NCI-H2171 treated with DMSO at 0.1 percent for 48 hours (cell line): Measurements from ENCODE around the gene YIPF1.

Experiments
- DNase-seq: peaks from one replicate; lab custom pipeline; 2025; lab: John Stamatoyannopoulos, UW

The YIPF1 gene

DNA sequence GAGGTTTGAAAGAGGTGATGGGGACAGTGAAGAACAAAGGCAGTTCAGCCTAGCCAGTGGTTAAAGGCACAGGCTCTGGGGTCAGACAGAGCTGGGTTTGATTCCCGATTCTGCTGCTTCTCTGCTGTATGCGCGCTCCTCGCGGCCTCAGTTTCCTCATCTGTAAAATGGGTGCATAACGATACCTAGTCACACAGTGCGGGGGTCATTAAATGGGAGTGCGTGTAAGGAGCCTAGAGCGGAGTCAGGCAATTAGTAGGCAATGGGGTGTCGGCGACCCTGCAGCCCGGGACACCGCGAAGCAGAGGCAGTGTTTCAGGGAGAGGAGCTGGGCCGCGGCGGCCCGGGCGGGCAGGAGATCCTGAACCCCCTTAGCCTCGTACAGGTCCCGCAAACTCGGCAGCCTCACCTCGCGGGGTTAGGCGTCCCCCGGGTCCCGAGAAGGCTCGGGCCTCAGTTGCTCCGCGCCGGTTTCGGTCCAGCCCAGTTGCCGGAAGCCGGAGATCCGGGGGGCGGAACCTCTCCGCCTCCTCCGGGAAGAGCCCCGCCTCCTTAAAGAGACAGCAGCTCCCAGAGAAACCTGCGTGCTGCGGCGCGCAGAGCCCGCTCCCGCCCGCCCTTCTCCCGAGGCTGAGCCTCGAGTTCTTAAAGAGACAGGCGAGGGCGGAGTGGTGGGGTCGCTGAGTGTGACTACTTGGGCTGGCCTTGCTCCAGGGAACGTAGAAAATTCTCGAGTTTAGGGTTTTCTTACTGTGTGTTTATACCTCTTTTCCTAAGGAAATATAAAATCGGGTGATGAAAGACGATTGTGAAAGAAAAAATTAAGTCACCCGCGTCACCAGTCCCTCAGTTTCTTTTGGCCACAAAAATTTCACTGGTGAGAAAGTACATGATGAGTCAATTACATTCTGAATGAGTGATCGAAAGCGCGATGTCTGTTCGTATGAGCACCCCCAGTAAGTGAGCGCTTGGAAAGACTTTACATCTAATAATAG lies at the start of gene YIPF1:
Gene YIPF1, minus strand, starts transcription at position 494 of the 995 bp plus-strand sequence. CDS start 860 bp downstream, outside the sequence.
- DNase-seq, result peak; percentile 83

DNA sequence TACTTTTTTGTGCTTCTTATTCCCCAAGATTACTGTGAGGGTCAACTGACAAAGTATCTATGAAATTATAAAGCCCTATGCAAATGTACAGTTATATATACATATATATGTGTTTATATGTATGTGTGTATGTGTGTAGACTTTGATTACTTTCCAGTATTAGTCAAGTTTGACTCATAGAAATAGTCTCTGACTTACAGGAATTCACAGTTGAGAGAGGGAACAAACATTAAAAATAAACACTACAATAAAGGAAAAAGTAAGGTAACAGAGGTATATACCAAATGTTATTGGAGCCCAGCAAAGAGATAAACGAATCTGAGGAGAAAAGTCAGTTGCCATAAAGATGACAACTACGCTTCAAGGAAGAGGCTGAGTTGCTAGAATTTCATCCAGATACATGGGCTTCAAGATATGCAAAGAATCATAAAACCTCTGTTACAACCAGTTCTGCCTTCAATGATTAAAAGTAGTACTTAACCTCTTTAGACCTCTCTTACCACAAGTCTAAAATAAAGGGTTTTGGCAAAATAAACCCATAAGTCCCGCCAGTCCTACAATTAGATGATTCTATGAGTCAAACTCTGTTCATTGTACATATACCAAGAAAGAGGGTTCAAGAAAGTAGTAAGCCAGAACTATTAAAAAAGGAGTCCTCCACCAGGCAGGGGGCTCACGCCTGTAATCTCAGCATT lies 48.7 kb upstream of the YIPF1 start:
- DNase-seq, result no peak

DNA sequence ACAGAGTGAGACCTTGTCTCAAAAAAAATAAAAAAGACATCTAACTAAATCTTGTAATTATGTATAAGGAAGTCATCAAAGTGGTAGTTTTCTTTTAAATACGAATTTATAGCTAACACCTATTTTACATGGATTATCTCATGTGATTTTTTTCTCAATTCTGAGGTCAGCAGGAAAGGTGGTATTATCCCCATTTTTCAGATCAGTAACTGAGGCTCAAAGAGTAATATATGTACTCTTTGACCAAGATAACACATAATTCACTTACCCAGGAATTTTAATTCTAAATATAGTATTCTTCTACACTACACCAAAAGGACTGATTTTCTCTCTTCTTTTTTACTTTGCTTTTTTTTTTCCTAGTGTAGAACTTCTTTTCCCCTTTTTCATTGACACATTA lies 46.8 kb upstream of the YIPF1 start:
- DNase-seq, result no peak

DNA sequence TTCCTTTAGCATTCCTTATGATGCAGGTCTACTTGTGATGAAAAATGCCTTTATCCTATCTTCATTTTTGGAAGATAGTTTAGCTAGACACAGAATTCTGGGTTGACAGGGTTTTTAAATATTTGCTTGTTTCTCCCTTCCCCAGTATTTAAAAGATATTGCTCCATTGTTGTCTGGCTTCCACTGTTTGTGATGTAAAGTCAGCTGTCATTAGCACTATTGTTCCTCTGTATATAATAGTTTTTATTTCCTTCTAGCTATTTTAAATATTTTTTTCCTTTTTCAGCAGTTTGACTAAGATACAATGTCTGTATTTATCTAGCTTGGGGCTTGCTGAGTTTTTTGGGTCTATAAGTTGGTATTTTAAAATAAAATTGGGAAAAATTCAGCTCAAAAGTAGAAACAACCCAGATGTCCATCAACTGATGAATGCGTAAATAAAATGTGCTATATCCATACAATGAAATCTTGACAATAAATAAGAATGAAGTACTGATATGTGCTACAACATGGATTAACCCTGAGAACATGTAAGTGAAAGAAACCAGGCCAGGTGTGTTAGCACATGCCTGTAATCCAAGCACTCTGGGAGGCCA lies 44.7 kb upstream of the YIPF1 start:
- DNase-seq, result peak; percentile 10

DNA sequence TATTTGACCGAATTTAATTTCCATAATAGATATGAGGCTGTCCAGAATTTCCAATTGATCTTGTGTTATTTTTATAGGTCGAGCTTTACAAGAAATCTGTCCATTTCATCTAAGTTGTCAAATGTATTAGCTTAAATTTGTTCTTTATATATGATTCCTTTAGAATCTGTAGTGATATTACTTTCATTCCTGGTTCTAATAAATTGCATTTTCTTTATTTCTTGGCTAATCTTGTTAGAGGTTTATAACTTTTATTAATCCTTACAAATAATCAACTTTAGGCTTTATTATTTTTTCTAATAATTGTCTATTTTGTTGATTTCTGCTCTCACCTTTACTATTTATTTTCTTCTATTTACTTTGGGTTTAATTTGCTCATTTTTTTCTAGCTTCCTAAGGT lies 41.9 kb upstream of the YIPF1 start:
- no peak for DNase-seq

DNA sequence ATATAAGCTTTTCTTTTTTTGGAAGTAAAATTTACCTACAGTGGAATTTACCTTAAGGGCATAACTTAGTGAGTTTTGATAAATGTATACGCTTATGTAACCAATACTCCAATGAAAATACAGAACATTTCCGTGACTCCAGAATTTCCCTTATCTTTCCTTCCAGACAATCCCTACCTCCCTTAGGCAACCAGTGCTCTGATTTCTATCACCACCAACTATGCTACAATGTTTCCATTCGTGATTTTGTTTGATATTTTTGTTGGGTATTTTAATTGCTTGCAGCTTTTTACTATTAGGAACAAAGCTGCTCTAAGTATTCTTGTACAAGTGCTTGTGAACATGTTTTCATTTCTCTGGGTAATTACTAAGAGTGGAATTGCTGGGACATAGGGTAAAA lies 41.3 kb upstream of the YIPF1 start:
- no peak for DNase-seq

DNA sequence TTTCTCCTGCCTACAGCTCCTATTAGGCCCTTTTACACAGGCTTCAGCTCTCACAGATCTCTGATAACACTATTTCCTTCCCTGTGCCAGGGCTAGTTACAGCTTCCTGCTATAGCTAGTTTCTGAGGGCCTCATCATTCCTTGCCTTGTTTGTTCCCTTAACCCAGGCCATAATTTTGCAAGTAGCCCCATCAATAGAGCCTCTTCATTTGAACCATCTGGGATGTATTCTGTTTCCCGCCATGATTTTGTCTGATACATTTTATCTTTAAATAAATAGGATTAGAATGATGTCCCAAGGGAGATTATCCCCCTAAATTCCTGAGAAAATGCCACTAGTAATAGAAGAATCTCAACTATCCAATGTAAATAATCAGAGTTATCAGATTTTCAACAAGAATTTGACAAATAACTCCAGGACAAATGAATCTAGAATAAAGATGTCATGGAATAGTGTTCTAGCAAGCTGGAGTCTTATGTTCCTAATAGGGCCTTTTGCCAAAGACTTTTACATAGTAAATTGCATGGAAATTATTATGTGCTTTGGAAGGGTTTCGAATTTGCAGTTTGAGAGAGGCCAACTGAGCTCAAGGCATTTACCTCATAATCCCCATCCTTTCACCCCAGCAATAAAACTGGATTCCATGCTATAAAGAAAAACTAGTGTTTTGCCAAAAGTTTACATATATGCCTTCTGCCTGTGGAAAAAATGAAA lies 39.8 kb upstream of the YIPF1 start:
- no peak for DNase-seq

DNA sequence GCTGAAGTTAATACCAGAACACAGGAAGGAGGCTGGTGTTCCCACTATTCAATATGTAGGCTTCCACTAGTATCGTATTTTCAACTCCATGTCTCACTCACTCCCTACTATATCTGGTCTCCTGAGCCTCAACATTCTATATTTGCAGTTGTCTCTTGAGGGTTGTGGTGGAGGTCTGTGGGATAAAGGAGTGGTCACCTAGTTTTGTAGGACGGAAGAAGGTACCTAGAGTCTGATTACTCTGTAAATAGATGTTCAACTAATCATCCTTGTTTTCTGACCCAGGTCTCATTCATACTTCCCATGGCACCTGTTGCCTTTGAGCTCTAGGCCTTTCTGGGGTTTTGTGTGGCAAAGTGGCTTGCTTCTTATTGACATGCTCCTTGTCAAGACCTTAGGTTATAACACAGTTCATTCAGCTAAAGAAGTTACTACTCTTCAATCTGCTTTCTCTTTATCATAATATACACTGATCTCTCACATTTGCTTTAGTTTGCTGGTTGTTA lies 37.8 kb upstream of the YIPF1 start:
- no peak for DNase-seq

DNA sequence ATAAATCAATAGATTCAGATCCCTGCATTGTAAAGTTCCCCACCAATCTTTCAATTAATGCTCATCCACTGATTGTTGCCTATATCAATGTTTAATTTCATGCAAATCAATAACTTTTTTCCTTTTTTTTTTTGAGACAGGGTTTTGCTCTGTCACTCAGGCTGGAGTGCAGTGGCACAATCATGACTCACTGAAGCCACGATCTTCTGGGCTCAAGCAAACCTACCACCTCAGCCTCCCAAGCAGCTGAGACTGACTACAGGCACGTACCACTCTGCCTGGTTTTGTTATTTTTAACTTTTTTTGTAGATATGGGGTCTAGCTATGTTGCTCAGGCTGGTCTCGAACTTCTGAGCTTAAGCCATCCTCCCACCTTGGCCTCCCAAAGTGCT lies 30.1 kb upstream of the YIPF1 start:
- no peak for DNase-seq

DNA sequence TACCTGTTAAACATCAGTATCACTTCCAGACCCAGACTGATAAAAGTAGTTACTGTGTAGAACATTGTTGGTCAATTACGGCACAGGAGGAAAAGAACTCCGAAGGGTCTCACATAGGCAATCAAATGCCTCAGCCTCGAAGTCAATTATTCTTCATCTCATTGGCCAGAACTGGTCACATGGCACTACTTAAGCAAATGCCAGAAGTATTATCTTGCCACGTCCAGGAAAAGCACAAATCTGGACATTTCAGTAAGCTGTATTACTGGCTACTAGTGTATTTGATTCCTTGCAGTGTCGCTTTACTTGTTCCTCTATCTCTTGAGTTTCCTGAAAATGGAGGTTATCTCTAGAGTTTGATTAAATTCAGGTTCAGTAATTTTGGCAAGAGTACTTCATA lies 28.7 kb upstream of the YIPF1 start:
- DNase-seq, result no peak

DNA sequence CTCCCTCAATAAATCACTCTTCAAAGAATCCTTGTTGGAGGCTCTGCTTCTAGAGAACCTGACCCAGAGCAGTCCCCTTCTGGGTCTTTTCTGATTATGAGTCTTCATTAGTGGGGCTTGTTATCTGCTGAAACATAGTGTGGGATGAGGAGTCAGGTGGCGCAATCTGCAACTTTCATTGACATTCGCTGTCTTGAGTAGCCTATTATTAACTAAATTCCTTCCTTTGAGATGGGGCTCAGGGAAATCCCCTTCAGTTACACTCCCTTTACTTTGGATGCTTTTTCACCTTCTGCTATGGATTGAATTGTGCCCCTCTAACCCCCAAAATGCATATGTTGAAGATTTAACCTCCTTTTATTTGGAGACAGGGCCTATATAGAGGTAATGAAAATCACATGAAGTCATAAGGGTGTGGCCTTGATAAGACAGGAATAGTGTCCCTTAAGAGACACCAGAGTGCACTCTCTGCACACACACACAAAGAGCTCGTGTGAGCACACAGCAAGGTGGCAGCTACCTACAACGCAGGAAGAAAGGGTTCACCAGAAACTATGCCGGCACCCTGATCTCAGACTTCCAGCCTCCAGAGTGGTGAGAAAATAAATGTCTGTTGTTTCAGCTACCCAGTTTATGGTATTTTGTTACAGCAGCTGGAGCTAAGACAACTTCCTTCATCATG lies 23.9 kb upstream of the YIPF1 start:
- DNase-seq, result no peak

DNA sequence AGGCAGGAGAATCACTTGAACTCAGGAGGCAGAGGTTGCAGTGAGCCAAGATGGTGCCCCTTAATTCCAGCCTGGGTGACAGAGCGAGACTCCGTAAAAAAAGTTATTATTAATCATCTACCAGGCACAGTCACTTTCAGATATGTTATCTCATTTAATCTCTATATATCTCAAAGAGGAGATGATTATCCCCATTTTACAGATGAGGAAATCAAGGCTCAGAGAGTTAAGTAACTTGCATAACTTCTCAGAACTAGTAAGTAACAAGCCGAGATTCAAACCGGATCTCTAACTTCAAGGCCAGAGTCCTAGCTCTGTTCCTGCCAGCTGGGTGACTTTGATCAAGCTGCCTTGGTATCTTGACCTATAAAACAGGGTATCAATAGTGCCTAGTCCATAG lies 21.8 kb upstream of the YIPF1 start:
- no peak for DNase-seq

DNA sequence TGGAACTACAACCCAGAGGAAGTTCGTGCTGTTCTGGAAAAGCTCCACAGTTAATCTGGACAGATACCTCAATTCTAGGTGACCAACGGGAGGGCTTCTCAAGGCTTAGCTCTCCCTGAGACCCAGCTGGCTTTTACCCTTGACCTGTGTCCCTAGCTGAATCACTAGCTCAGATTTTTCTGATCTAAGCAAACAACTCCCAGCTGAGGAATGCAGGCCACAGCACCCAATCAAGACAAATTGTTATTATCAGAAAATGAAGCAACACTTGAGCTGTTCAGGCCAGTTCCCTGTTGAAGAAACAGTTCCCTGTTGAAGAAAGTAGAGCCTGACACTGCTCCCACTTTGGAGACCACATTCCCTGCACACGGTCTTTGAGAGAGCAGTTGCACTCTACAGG lies 20.3 kb upstream of the YIPF1 start:
- DNase-seq, result no peak

DNA sequence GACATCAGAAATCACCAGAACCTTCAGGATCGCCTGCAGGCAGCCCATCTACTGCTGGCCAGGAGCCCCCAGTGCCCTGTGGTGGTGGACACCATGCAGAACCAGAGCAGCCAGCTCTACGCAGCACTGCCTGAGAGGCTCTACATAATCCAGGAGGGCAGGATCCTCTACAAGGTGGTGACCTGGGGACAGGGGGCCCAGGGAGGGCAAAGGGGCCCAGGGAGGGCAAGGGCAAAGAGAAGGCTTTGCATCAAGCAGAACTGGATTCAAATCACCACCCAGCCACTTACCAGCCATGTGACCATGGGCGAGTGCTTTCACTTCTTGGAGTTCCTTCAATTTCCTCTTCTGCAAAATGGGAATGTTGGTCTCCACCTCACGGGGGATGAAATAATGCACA lies 16.5 kb upstream of the YIPF1 start:
- DNase-seq, result no peak

DNA sequence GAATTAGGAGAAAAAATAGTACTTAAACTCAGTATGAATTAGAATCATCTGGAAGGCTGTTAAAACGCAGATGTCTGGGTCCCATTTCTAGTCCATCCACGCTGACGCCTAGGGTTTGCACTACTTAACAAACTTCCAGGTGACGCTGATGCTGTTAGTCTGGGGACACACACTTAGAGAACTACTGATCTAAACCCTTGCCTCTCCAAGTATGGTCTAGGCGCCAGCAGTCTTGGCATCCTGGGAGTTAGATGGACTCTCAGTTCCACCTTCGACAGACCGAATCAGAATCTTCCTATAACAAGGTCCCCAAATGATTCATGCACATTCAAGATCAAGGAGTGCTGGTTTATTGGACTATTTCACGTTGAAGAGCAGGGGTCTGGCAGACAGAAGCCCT lies 15.9 kb upstream of the YIPF1 start:
- no peak for DNase-seq

DNA sequence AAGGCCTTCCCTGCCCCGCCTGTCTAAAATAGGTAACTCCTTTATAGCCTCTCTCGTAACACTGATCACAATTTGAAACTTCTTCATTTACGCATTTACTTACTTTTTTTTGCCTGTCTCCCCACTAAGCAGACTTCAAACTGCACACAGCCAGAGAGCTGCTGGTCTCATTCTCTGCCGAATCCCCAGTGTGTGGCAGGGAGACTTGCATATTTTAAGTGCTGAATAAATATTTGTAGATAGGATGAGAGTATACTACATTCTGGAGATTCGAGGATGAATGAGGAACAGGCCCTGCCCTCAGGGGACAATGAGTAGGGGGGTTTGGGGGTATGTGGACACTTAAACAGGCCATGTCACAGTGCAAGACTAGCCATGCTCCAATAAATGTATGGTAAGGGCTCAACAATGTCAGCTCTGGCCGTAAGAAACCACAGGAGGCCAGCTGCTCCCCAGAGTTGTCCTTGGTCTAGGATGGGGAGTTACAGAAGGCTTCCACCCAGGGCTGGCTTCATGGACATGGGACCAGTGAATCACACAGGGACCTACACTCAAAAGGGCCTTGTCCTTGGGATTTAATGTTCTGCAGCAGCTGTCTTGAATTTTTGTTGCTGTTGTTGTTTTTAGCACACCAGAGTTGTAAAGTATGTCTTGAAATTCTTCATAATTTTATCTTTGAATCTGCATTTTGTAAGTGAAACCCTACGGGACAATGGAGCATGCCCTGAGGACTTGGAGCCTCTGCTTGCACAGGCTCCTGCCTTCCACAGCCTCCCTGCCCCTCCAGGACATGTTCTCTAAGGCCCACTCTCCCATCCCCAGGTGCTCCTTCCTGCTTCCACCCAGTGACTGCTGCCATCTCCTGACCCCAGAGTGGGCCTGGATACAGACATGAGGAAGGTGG lies 12.9 kb upstream of the YIPF1 start:
- no peak for DNase-seq

DNA sequence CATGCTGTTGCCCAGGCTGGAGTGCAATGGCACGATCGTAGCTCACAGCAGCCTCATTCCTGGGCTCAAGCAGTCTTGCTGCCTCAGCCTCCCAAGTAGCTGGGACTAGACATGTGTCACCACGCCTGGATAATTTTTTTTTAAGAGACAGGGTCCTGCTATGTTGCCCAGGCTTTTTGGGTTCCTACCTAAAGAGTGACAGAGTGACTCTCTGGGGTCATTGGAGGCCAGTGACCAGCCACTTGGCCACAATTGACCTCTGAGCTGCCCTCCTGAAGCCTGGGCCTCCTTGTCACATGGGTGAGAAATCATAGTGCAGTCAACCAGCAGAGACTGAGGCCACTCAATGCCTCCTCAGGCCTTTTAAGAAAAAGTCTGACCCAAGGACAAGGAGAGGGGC lies 10.1 kb upstream of the YIPF1 start:
- no peak for DNase-seq

DNA sequence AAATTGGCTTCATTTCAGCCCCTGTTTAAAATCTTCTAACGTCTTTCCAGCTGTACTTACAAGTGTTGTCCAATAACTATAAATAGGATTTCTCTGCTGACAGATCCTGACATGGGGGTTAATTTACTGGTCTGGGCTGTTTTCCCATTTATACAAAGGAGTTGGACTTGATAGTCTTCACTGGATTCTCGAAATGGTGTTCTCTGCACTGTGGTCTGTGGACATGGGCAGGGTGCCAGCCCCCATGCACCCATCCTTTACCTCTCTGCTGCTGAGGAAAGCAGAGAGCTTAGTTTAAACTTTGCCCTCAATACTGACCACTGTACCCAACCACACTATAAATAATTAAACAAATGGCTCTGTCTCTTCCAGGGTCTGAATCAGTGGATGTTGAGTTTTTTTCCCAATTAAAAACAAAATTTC lies 9.6 kb upstream of the YIPF1 start:
- no peak for DNase-seq

DNA sequence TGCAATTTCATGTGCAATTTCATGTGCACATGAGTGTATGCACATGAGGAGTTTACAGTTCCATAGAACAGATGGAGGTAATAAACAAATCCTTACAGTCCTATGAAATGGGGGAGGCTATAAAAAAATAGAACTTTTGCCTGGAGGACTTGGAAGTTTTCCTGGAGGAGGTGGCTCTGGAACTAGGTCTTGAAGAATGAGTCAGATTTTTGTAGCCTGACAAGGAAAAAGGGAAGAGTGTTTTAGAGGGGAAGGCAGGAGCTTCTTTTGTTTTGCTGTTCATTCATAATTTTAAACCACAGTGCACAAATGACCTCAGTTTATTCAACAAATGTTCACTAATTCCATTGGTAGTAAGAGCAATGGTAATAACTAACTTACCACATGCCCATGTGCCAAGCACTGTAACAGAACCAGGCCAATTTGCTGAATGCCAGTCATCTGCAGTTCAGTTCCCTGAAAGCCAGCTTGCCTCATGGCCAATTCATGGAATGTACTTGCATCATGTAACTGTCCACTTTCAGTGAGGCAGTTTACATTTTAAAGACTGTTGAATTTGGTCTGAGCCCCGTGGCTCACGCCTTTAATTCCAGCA lies 7.1 kb upstream of the YIPF1 start:
- no peak for DNase-seq

DNA sequence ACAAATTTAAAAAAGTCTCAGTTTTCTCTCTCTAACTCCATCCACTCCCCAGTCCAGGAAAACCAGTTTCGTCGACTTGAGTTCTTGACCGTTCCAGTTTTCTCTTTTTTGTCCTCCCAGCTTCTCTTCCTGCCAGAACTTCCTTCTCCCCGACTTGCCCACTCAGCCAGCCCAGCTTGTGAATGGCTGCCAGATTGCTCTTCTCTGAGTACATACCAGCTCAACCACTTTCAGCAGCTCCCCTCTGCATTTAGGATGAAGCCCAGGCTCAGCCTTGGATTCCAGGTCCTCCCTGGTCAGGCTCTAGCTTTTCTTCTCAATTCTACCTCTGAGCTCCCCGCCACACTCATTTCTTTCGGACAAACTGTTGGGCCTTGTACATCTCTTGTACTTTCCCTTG lies 5.8 kb upstream of the YIPF1 start:
- no peak for DNase-seq
